ENCODE results near the gene TLE2. TPM values are rescaled to one million over a fixed set of nuclear protein-coding genes. Genes with fewer than 3 reads are reported as not detected.
"Not testable (repeated sequence)": the region's sequence is repeated elsewhere in the genome, so short reads cannot be mapped to it uniquely, and the experiment has no call there.

TLE2 gene
- total RNA-seq, 1 donor from 2014 or later = 101 TPM

- no peak for DNase-seq (ENCODE audit: low spot score in 2 of 2, unreplicated experiment in 2 of 2)
- Mint-ChIP-seq H3K36me3 (no peaks in the 10 kb centered on the region), H3K4me1 (peaks cover 20% of the 10 kb centered on the region), H3K9me3 (no peaks in the 10 kb centered on the region), H3K27me3 (ENCODE audit: low read depth) (no peaks in the 10 kb centered on the region), H3K4me3 (no peak overlapping the region), H3K27ac (peak overlapping the region; percentile 9)
- no peak for TF ChIP-seq CTCF (IDR thresholded peaks at IDR 0.05; ENCODE audit: unreplicated experiment)
Observed at GRCh38 chr19:2967972-2968371, 61.1 kb downstream of the TLE2 start.

GRCh38 chr19:2964874-2965273 lies 64.2 kb downstream of the TLE2 start:
- no peak for TF ChIP-seq CTCF (IDR thresholded peaks at IDR 0.05; ENCODE audit: unreplicated experiment)
- Mint-ChIP-seq H3K36me3 (no peaks in the 10 kb centered on the region), H3K27ac (no peak overlapping the region), H3K4me1 (peaks cover 17% of the 10 kb centered on the region), H3K9me3 (no peaks in the 10 kb centered on the region), H3K27me3 (ENCODE audit: low read depth) (no peaks in the 10 kb centered on the region), H3K4me3 (no peak overlapping the region)
- DNase-seq (ENCODE audit: low spot score in 2 of 2, unreplicated experiment in 2 of 2) = no peak

- not testable (repeated sequence) for DNase-seq (ENCODE audit: low spot score in 2 of 2, unreplicated experiment in 2 of 2)
Observed at GRCh38 chr19:2963631-2964030, 65.4 kb downstream of the TLE2 start.

GRCh38 chr19:2963122-2963521 lies 66.0 kb downstream of the TLE2 start:
- no peaks in the 10 kb centered on the region for H3K36me3 Mint-ChIP-seq
- peaks cover 5% of the 10 kb centered on the region for H3K4me1 Mint-ChIP-seq
- no peaks in the 10 kb centered on the region for H3K9me3 Mint-ChIP-seq
- H3K27ac Mint-ChIP-seq = no peak overlapping the region
- peaks cover 1% of the 10 kb centered on the region for H3K27me3 Mint-ChIP-seq (ENCODE audit: low read depth)
- DNase-seq (ENCODE audit: low spot score in 2 of 2, unreplicated experiment in 2 of 2) = no peak
- no peak for TF ChIP-seq CTCF (IDR thresholded peaks at IDR 0.05; ENCODE audit: unreplicated experiment)
- no peak overlapping the region for H3K4me3 Mint-ChIP-seq

More at GRCh38 chr19:2963631-2964030, 65.4 kb downstream of the TLE2 start:
- not testable (repeated sequence) for H3K4me3 Mint-ChIP-seq; H3K9me3 Mint-ChIP-seq; H3K27ac Mint-ChIP-seq; H3K27me3 Mint-ChIP-seq (ENCODE audit: low read depth); H3K36me3 Mint-ChIP-seq; H3K4me1 Mint-ChIP-seq

GRCh38 chr19:2962018-2962670 lies 66.9 kb downstream of the TLE2 start:
- no peak overlapping the region for H3K4me3 Mint-ChIP-seq
- H3K9me3 Mint-ChIP-seq = no peaks in the 10 kb centered on the region
- no peaks in the 10 kb centered on the region for H3K36me3 Mint-ChIP-seq
- peaks cover 3% of the 10 kb centered on the region for H3K4me1 Mint-ChIP-seq
- peaks cover 1% of the 10 kb centered on the region for H3K27me3 Mint-ChIP-seq (ENCODE audit: low read depth)
- peak; percentile 96 for TF ChIP-seq CTCF (IDR thresholded peaks at IDR 0.05; ENCODE audit: unreplicated experiment)
- H3K27ac Mint-ChIP-seq = peak overlapping the region; percentile 85
- no peak for DNase-seq (ENCODE audit: low spot score in 2 of 2, unreplicated experiment in 2 of 2)

- DNase-seq (ENCODE audit: low spot score in 2 of 2, unreplicated experiment in 2 of 2) = no peak
- no peak overlapping the region for H3K27ac Mint-ChIP-seq
- H3K4me1 Mint-ChIP-seq = peaks cover 3% of the 10 kb centered on the region
- no peak for TF ChIP-seq CTCF (IDR thresholded peaks at IDR 0.05; ENCODE audit: unreplicated experiment)
- H3K9me3 Mint-ChIP-seq = no peaks in the 10 kb centered on the region
- no peaks in the 10 kb centered on the region for H3K36me3 Mint-ChIP-seq
- no peak overlapping the region for H3K4me3 Mint-ChIP-seq
- peaks cover 1% of the 10 kb centered on the region for H3K27me3 Mint-ChIP-seq (ENCODE audit: low read depth)
Observed at GRCh38 chr19:2960120-2960519, 69.0 kb downstream of the TLE2 start.
